Uterus (tissue), 2 donors: ENCODE data around the gene AUNIP.

Experiments used
- POLR2A ChIP-seq, 2 donors: fragments of 450-650 bp; IDR thresholded peaks; one replicate each; pipeline ENCODE4 v1.6.1; 2016; ENCODE audit warnings: antibody characterized with exemption in 2 of 2, mild to moderate bottlenecking in 1 of 2, moderate library complexity in 1 of 2
- TF ChIP-seq, protein P1 (sequence below), 4 experiments: fragments of 200-600 bp in 2 of 4; fragments of 450-650 bp in 2 of 4; sonication (generic) in 2 of 4; IDR thresholded peaks; one replicate each; pipeline ENCODE4 v1.5.1; 2016 to 2019; ENCODE audit warnings: antibody characterized with exemption in 4 of 4, mild to moderate bottlenecking in 2 of 4, moderate library complexity in 1 of 4

DNA sequence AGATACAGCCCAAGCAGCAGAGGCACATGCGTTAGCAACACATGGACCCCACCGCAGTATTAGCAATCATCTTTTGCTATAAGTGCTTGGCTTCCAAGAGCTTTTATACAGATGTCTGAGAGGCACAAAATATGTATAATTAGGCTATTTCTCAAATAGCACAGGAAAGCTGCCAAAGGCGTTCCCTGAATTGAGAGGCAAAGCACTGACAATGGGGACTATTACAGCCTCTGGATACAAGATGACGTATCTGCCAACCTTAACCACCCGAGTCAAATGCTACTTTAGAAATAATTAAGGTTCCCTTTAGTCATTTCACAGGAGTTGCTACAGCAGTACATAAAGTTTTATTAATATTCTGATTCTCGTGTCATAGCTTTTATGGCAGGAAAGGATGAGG, 40.5 kb upstream of the AUNIP start:
- TF ChIP-seq, protein P1, sequence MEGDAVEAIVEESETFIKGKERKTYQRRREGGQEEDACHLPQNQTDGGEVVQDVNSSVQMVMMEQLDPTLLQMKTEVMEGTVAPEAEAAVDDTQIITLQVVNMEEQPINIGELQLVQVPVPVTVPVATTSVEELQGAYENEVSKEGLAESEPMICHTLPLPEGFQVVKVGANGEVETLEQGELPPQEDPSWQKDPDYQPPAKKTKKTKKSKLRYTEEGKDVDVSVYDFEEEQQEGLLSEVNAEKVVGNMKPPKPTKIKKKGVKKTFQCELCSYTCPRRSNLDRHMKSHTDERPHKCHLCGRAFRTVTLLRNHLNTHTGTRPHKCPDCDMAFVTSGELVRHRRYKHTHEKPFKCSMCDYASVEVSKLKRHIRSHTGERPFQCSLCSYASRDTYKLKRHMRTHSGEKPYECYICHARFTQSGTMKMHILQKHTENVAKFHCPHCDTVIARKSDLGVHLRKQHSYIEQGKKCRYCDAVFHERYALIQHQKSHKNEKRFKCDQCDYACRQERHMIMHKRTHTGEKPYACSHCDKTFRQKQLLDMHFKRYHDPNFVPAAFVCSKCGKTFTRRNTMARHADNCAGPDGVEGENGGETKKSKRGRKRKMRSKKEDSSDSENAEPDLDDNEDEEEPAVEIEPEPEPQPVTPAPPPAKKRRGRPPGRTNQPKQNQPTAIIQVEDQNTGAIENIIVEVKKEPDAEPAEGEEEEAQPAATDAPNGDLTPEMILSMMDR (IDR thresholded peaks at IDR 0.05), result no peak
- no peak for TF ChIP-seq POLR2A (IDR thresholded peaks at IDR 0.05)
